Neural progenitor cell (in vitro differentiated cells): ENCODE data around the gene GLIS1. TPM values are rescaled to one million over a fixed set of nuclear protein-coding genes. Genes with fewer than 3 reads are reported as not detected.

Experiments
- DNase-seq: peaks from one replicate; pipeline ENCODE4 v3.0.0-alpha.2; 2016; ENCODE audit warnings: low spot score
- H2AFZ ChIP-seq: fragments of 200-600 bp; sonication (generic); replicated peaks from 2 replicates; pipeline ENCODE4 v1.6.1; 2016; ENCODE audit warnings: antibody characterized with exemption
- H3F3A ChIP-seq: fragments of 200-600 bp; sonication (generic); 2 replicates; pipeline ENCODE4 v1.6.1; 2016; ENCODE audit warnings: antibody characterized with exemption, low read depth
- H3K27ac ChIP-seq: fragments of 200-600 bp; sonication (generic); 2 replicates; pipeline ENCODE4 v1.5.1; 2016; ENCODE audit warnings: mild to moderate bottlenecking
- H3K27me3 ChIP-seq: fragments of 200-600 bp; sonication (generic); 2 replicates; pipeline ENCODE4 v1.6.1; 2016; ENCODE audit warnings: mild to moderate bottlenecking, moderate library complexity
- H3K36me3 ChIP-seq: fragments of 200-600 bp; sonication (generic); 2 replicates; pipeline ENCODE4 v1.5.1; 2016
- H3K4me1 ChIP-seq: fragments of 200-600 bp; sonication (generic); 2 replicates; pipeline ENCODE4 v1.6.1; 2016; ENCODE audit warnings: mixed run types
- H3K4me2 ChIP-seq: fragments of 200-600 bp; sonication (generic); 2 replicates; pipeline ENCODE4 v1.6.1; 2016
- H3K4me3 ChIP-seq: fragments of 200-600 bp; sonication (generic); 2 replicates; pipeline ENCODE4 v1.5.1; 2016
- H3K79me2 ChIP-seq: fragments of 200-600 bp; sonication (generic); 2 replicates; pipeline ENCODE4 v1.6.1; 2016; ENCODE audit warnings: low read depth
- H3K9ac ChIP-seq: fragments of 200-600 bp; sonication (generic); 2 replicates; pipeline ENCODE4 v1.6.1; 2016
- H3K9me3 ChIP-seq: fragments of 200-600 bp; sonication (generic); 2 replicates; pipeline ENCODE4 v1.5.1; 2016; ENCODE audit warnings: low read depth
- H4K20me1 ChIP-seq: fragments of 200-600 bp; sonication (generic); 2 replicates; pipeline ENCODE4 v1.6.1; 2016; ENCODE audit warnings: low read depth
- H3K27ac Mint-ChIP-seq: 3 replicates; pipeline ENCODE4 v1.8.0; 2021; ENCODE audit warnings: mixed read lengths
- H3K27me3 Mint-ChIP-seq: 2 replicates; pipeline ENCODE4 v1.8.0; 2022; ENCODE audit warnings: low read depth, mild to moderate bottlenecking, inconsistent platforms, moderate library complexity, mixed read lengths; ENCODE audit not compliant: insufficient read depth
- H3K36me3 Mint-ChIP-seq: 3 replicates; pipeline ENCODE4 v1.8.0; 2021; ENCODE audit warnings: mixed read lengths
- H3K4me1 Mint-ChIP-seq: 3 replicates; pipeline ENCODE4 v1.8.0; 2021; ENCODE audit warnings: mixed read lengths
- H3K4me3 Mint-ChIP-seq: 3 replicates; pipeline ENCODE4 v1.8.0; 2021; ENCODE audit warnings: mild to moderate bottlenecking, moderate library complexity, mixed read lengths
- H3K9me3 Mint-ChIP-seq: 3 replicates; pipeline ENCODE4 v1.8.0; 2020; ENCODE audit warnings: mixed read lengths
- CTCF ChIP-seq: fragments of 200-600 bp; sonication (generic); IDR thresholded peaks from 2 replicates; pipeline ENCODE4 v1.5.1; 2017; ENCODE audit warnings: antibody characterized with exemption, mild to moderate bottlenecking
- EZH2 ChIP-seq: fragments of 200-600 bp; sonication (generic); IDR thresholded peaks from 2 replicates; pipeline ENCODE4 v1.6.1; 2017; ENCODE audit warnings: antibody characterized with exemption, mild to moderate bottlenecking, moderate library complexity
- EZH2phosphoT487 ChIP-seq: fragments of 200-600 bp; sonication (generic); IDR thresholded peaks from 2 replicates; pipeline ENCODE4 v1.6.1; 2017; ENCODE audit warnings: antibody characterized with exemption
- total RNA-seq: library from RNA; depleted of rRNA; stranded (reverse); fragments of >200 nt; gene quantifications from 2 replicates; pipeline ENCODE4 v1.2.3, GENCODE V29; 2015; ENCODE audit warnings: low replicate concordance

GLIS1 gene
- total RNA-seq, 1 donor from 2014 or later = not detected

DNA sequence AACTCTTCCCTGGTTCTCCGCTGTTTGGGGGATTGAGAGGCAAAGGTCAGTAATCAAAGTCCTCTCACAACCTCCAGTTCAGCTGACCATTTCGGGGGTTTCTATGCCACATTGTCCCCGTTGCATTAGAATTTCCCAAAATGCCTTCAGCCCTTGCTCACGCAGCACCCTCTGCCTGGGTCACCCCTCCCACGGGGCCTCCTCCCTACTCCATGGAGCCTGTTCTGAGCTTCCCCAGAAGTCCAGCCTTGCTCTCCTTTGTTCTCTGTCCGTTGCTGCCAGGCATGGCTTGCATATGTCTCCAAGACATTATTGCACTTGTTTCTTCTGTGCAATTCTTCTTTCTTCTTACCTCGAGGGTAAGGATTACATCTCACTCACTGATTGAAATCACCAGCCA lies 263.3 kb downstream of the GLIS1 start:
- Histone ChIP-seq H3K27me3 (no peaks in the 10 kb centered on the region), H4K20me1 (no peaks in the 10 kb centered on the region), H3K9ac (no peak overlapping the region), H3K4me1 (no peaks in the 10 kb centered on the region), H3K9me3 (no peaks in the 10 kb centered on the region), H3K79me2 (no peaks in the 10 kb centered on the region), H3K4me2 (no peak overlapping the region), H3K27ac (no peak overlapping the region), H3K36me3 (no peaks in the 10 kb centered on the region), H2AFZ (peak overlapping the region; percentile 76), H3K4me3 (no peak overlapping the region), H3F3A (no peaks in the 10 kb centered on the region)
- Mint-ChIP-seq H3K9me3 (no peaks in the 10 kb centered on the region), H3K27me3 (peaks cover 9% of the 10 kb centered on the region), H3K4me1 (peaks cover 11% of the 10 kb centered on the region), H3K27ac (no peak overlapping the region), H3K4me3 (no peak overlapping the region), H3K36me3 (no peaks in the 10 kb centered on the region)
- TF ChIP-seq CTCF = no peak
- no peak for TF ChIP-seq EZH2
- no peak for TF ChIP-seq EZH2phosphoT487
- no peak for DNase-seq

- peaks cover 9% of the 10 kb centered on the region for H3K27me3 Mint-ChIP-seq
Observed at GRCh38 chr1:53473463-53473862, 265.5 kb downstream of the GLIS1 start.

DNA sequence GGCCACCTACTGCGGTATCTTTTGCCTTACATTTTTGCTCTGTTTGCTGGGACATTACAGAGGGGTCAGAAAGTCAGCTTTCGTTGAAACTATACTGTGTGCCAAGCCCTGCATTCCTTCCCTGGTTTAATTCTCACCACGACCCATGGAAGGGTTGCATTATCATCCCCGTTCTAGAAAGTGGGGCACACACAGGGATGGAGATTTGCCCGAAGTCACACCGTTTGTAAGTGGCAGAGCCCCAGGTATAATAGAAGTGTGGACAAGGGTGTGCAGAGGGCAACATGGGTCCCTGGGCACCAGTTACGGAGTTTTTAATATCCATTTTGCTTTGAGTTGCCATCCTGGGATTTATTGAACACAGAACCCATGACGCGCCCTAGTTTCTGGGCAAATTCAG lies 268.0 kb downstream of the GLIS1 start:
- Histone ChIP-seq H3F3A (no peaks in the 10 kb centered on the region), H2AFZ (peak overlapping the region; percentile 76), H3K27ac (no peak overlapping the region), H3K4me3 (no peak overlapping the region), H3K4me1 (peaks cover 3% of the 10 kb centered on the region), H3K4me2 (no peak overlapping the region), H3K27me3 (no peaks in the 10 kb centered on the region), H3K9me3 (no peaks in the 10 kb centered on the region), H3K79me2 (no peaks in the 10 kb centered on the region), H3K9ac (no peak overlapping the region), H3K36me3 (no peaks in the 10 kb centered on the region), H4K20me1 (no peaks in the 10 kb centered on the region)
- Mint-ChIP-seq H3K27me3 (peaks cover 5% of the 10 kb centered on the region), H3K36me3 (no peaks in the 10 kb centered on the region), H3K4me1 (peaks cover 15% of the 10 kb centered on the region), H3K4me3 (peak overlapping the region; percentile 43), H3K27ac (no peak overlapping the region), H3K9me3 (no peaks in the 10 kb centered on the region)
- no peak for DNase-seq
- TF ChIP-seq CTCF (no peak), EZH2phosphoT487 (no peak), EZH2 (no peak)

More at GRCh38 chr1:53473463-53473862, 265.5 kb downstream of the GLIS1 start:
- no peaks in the 10 kb centered on the region for H3F3A ChIP-seq
- no peaks in the 10 kb centered on the region for H4K20me1 ChIP-seq
- no peaks in the 10 kb centered on the region for H3K9me3 ChIP-seq
- Mint-ChIP-seq H3K9me3 (no peaks in the 10 kb centered on the region), H3K27ac (no peak overlapping the region), H3K36me3 (no peaks in the 10 kb centered on the region), H3K4me3 (no peak overlapping the region), H3K4me1 (peaks cover 16% of the 10 kb centered on the region)
- no peak for DNase-seq
- H3K4me1 ChIP-seq = peaks cover 3% of the 10 kb centered on the region
- no peaks in the 10 kb centered on the region for H3K27me3 ChIP-seq
- H3K36me3 ChIP-seq = no peaks in the 10 kb centered on the region
- no peak overlapping the region for H3K4me3 ChIP-seq
- H3K27ac ChIP-seq = no peak overlapping the region
- no peak overlapping the region for H2AFZ ChIP-seq
- TF ChIP-seq EZH2 (no peak), CTCF (peak; percentile 37)
- H3K9ac ChIP-seq = no peak overlapping the region
- H3K79me2 ChIP-seq = no peaks in the 10 kb centered on the region
- H3K4me2 ChIP-seq = no peak overlapping the region

GRCh38 chr1:53470584-53470983 lies 268.4 kb downstream of the GLIS1 start:
- H3K4me3 Mint-ChIP-seq = peak overlapping the region; percentile 43

More at GRCh38 chr1:53470584-53470983, 268.4 kb downstream of the GLIS1 start:
- Mint-ChIP-seq H3K27me3 (peaks cover 5% of the 10 kb centered on the region), H3K36me3 (no peaks in the 10 kb centered on the region), H3K27ac (peak overlapping the region; percentile 46), H3K9me3 (no peaks in the 10 kb centered on the region), H3K4me1 (peaks cover 11% of the 10 kb centered on the region)
- Histone ChIP-seq H3K4me2 (peak overlapping the region; percentile 57), H3F3A (no peaks in the 10 kb centered on the region), H4K20me1 (no peaks in the 10 kb centered on the region), H3K79me2 (no peaks in the 10 kb centered on the region), H3K27ac (no peak overlapping the region), H3K27me3 (no peaks in the 10 kb centered on the region), H3K36me3 (no peaks in the 10 kb centered on the region), H3K4me3 (no peak overlapping the region), H3K9me3 (no peaks in the 10 kb centered on the region), H3K4me1 (peaks cover 3% of the 10 kb centered on the region), H3K9ac (no peak overlapping the region), H2AFZ (peak overlapping the region; percentile 76)
- TF ChIP-seq CTCF (no peak), EZH2 (no peak), EZH2phosphoT487 (no peak)
- DNase-seq = peak; percentile 37
